Measurements from ENCODE around the gene TENM4. TPM values are rescaled to one million over a fixed set of nuclear protein-coding genes. Genes with fewer than 3 reads are reported as not detected.

TENM4 gene
- total RNA-seq, 2 donors from 2014 or later = 2.6 to 6.8 TPM

DNA sequence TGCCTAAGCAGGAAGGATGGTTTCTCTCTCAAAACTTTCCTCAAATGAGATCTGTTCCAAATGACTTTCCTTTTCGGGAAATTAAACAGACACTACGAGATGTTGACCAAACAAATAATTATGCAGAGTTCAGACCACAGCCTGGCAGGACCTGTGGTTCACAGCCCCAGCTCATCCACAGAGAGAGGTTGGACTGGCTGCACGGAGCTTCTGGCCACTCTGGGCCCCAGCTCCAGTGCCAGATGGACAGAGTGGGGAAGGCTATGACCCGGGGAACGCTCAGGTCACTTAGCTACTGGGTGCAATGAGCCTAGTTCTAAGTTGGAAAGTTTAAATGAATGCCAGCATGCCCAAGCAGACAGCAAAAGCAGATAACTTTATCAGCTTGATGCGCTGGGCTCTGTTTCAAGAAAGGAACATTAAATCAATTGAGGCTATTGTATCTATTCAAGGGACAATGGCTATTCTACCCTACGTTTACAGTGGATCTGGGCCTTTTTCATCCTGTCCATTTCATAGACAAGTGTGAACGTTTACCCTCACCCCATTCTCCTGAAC lies 710.5 kb downstream of the TENM4 start:
- WGBS = 75% methylated on average over 8 of the region's 8 CpGs
- no peaks in the 10 kb centered on the region for H3K36me3 ChIP-seq
- H3K27ac ChIP-seq = no peak overlapping the region
- H3K9me3 ChIP-seq = no peaks in the 10 kb centered on the region
- no peaks in the 10 kb centered on the region for H3K4me1 ChIP-seq (replicated peaks)
- no peak overlapping the region for H3K4me3 ChIP-seq
- intact Hi-C loops (cut with DNase I) = no loop called here
- no peaks in the 10 kb centered on the region for H3K27me3 ChIP-seq (replicated peaks; ENCODE audit: insufficient read depth)
- TF ChIP-seq POLR2AphosphoS5 (IDR thresholded peaks at IDR 0.05) (no peak), POLR2A (IDR thresholded peaks at IDR 0.05) (no peak)
- no peak for DNase-seq (ENCODE audit: low spot score)

GRCh38 chr11:78727816-78728215 lies 713.0 kb downstream of the TENM4 start:
- WGBS = 69% methylated on average over 5 of the region's 5 CpGs
- H3K27ac ChIP-seq = no peak overlapping the region
- no peaks in the 10 kb centered on the region for H3K27me3 ChIP-seq (replicated peaks; ENCODE audit: insufficient read depth)
- TF ChIP-seq POLR2A (IDR thresholded peaks at IDR 0.05) (no peak), POLR2AphosphoS5 (IDR thresholded peaks at IDR 0.05) (no peak), CTCF (IDR thresholded peaks at IDR 0.05) (no peak)
- H3K4me1 ChIP-seq (replicated peaks) = no peaks in the 10 kb centered on the region
- no peak overlapping the region for H3K4me3 ChIP-seq
- no peaks in the 10 kb centered on the region for H3K36me3 ChIP-seq
- intact Hi-C loops (cut with DNase I) = no loop called here
- no peaks in the 10 kb centered on the region for H3K9me3 ChIP-seq
- no peak for DNase-seq (ENCODE audit: low spot score)

GRCh38 chr11:78725200-78725599 lies 715.6 kb downstream of the TENM4 start:
- Histone ChIP-seq H3K27ac (no peak overlapping the region), H3K4me3 (no peak overlapping the region), H3K9me3 (no peaks in the 10 kb centered on the region), H3K36me3 (no peaks in the 10 kb centered on the region), H3K4me1 (replicated peaks) (no peaks in the 10 kb centered on the region), H3K27me3 (replicated peaks; ENCODE audit: insufficient read depth) (no peaks in the 10 kb centered on the region)
- intact Hi-C loops (cut with DNase I) = no loop called here
- WGBS = 81% methylated on average over 5 of the region's 5 CpGs
- DNase-seq (ENCODE audit: low spot score) = no peak
- TF ChIP-seq POLR2A (IDR thresholded peaks at IDR 0.05) (no peak), CTCF (IDR thresholded peaks at IDR 0.05) (no peak), POLR2AphosphoS5 (IDR thresholded peaks at IDR 0.05) (no peak)

- intact Hi-C loops (cut with DNase I) = no loop called here
- TF ChIP-seq POLR2AphosphoS5 (IDR thresholded peaks at IDR 0.05) (no peak), CTCF (IDR thresholded peaks at IDR 0.05) (no peak), POLR2A (IDR thresholded peaks at IDR 0.05) (no peak)
- WGBS = 96% methylated on average over 5 of the region's 5 CpGs
These were observed 718.0 kb downstream of the TENM4 start for GRCh38 chr11:78722786-78723185.

DNA sequence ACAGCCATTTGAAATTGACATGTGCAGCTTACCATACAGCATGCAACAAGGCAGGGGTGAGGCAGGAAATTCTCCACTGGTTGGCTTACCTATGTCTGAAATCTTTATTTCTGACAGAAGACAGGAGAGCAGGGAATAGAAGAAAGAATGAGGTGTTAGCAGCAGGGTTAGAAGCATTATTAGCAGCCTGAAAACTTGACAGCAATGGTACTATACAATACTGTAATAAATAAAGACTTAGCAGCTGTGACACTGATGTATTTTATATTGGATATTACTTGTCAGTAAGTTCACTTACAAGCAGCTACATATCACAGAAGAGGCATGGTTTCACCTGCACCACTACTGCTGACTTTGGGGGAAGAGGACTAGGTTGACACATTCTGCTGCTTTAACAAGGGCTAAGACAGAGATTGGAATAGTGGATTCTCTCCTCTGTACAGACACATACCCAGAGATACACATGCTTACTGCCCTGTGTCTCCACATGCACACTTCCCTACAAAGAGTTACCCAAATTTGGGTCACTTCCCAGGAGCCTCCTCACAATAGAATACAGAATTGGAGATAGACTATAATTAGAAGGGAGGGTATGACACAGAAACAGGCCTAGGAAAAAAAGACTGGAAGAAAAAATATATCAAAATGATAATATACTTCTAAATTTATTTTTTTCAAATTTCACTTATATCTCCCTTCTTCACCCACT lies 720.4 kb downstream of the TENM4 start:
- no peaks in the 10 kb centered on the region for H3K27me3 ChIP-seq (replicated peaks; ENCODE audit: insufficient read depth)
- H3K4me1 ChIP-seq (replicated peaks) = no peaks in the 10 kb centered on the region
- no peak overlapping the region for H3K4me3 ChIP-seq
- H3K27ac ChIP-seq = no peak overlapping the region
- TF ChIP-seq POLR2AphosphoS5 (IDR thresholded peaks at IDR 0.05) = no peak
- TF ChIP-seq POLR2A (IDR thresholded peaks at IDR 0.05) = no peak
- no peak for TF ChIP-seq CTCF (IDR thresholded peaks at IDR 0.05)
- intact Hi-C loops (cut with DNase I) = no loop called here
- H3K9me3 ChIP-seq = no peaks in the 10 kb centered on the region
- no peak for DNase-seq (ENCODE audit: low spot score)
- H3K36me3 ChIP-seq = no peaks in the 10 kb centered on the region

More at GRCh38 chr11:78722786-78723185, 718.0 kb downstream of the TENM4 start:
- Histone ChIP-seq H3K4me1 (replicated peaks) (no peaks in the 10 kb centered on the region), H3K4me3 (no peak overlapping the region), H3K27ac (no peak overlapping the region), H3K36me3 (no peaks in the 10 kb centered on the region), H3K9me3 (no peaks in the 10 kb centered on the region), H3K27me3 (replicated peaks; ENCODE audit: insufficient read depth) (no peaks in the 10 kb centered on the region)
- no peak for DNase-seq (ENCODE audit: low spot score)
